Ishikawa (cell line): ENCODE results near the gene OR5B2.

Experiments
- CREB1 ChIP-seq: IDR thresholded peaks from 2 replicates; pipeline ENCODE4 v1.6.1; 2012; ENCODE audit warnings: low read depth
- EP300 ChIP-seq: IDR thresholded peaks from 2 replicates; pipeline ENCODE4 v1.6.1; 2012; ENCODE audit warnings: borderline replicate concordance
- FOXM1 ChIP-seq: IDR thresholded peaks from 2 replicates; pipeline ENCODE4 v1.6.1; 2012; ENCODE audit warnings: low read depth, borderline replicate concordance
- NFIC ChIP-seq: IDR thresholded peaks from 2 replicates; pipeline ENCODE4 v1.6.1; 2012
- RAD21 ChIP-seq: IDR thresholded peaks from 2 replicates; pipeline ENCODE4 v1.6.1; 2012; ENCODE audit warnings: low read depth
- REST ChIP-seq: IDR thresholded peaks from 2 replicates; pipeline ENCODE4 v1.6.1; 2012; ENCODE audit warnings: low read depth, mild to moderate bottlenecking
- TAF1 ChIP-seq: IDR thresholded peaks from 2 replicates; pipeline ENCODE4 v1.6.1; 2012; ENCODE audit warnings: low read depth, mild to moderate bottlenecking
- TEAD4 ChIP-seq: IDR thresholded peaks from 2 replicates; pipeline ENCODE4 v1.6.1; 2012
- TF ChIP-seq, protein P1 (sequence below): IDR thresholded peaks from 2 replicates; pipeline ENCODE4 v1.6.1; 2012

GRCh38 chr11:58392746-58393145 lies 35.2 kb downstream of the OR5B2 start:
- TF ChIP-seq, protein P1, sequence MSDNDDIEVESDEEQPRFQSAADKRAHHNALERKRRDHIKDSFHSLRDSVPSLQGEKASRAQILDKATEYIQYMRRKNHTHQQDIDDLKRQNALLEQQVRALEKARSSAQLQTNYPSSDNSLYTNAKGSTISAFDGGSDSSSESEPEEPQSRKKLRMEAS, result no peak
- TF ChIP-seq CREB1 (no peak), TAF1 (no peak), TEAD4 (no peak), EP300 (no peak), RAD21 (no peak), FOXM1 (no peak), REST (no peak), NFIC (no peak)
